ENCODE results near the gene ODF2.
"Not testable (repeated sequence)": the region's sequence is repeated elsewhere in the genome, so short reads cannot be mapped to it uniquely, and the experiment has no call there.

The ODF2 gene

DNA sequence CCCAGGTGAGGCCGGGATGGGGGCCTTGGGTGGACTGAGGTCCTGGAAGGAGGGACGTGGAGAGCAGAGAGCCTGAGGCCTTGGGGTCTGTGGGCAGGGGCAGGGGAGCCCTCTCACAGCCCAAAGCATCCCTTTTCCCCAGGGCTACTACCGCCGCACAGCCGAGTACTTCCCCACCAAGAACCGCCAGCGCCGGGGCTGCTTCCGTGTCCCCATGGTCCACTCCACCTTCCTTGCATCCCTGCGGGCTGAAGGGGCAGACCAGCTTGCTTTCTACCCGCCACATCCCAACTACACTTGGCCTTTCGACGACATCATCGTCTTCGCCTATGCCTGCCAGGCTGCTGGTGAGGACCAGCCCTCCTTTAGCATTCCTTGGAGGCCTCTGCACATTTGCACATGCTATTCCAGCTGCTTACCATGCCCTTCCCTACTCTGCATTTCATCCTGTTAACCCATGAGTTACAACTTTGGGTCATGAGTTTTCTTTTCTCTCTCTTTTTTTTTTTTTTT, 31.5 kb upstream of the ODF2 start:
- no peak for DNase-seq

DNA sequence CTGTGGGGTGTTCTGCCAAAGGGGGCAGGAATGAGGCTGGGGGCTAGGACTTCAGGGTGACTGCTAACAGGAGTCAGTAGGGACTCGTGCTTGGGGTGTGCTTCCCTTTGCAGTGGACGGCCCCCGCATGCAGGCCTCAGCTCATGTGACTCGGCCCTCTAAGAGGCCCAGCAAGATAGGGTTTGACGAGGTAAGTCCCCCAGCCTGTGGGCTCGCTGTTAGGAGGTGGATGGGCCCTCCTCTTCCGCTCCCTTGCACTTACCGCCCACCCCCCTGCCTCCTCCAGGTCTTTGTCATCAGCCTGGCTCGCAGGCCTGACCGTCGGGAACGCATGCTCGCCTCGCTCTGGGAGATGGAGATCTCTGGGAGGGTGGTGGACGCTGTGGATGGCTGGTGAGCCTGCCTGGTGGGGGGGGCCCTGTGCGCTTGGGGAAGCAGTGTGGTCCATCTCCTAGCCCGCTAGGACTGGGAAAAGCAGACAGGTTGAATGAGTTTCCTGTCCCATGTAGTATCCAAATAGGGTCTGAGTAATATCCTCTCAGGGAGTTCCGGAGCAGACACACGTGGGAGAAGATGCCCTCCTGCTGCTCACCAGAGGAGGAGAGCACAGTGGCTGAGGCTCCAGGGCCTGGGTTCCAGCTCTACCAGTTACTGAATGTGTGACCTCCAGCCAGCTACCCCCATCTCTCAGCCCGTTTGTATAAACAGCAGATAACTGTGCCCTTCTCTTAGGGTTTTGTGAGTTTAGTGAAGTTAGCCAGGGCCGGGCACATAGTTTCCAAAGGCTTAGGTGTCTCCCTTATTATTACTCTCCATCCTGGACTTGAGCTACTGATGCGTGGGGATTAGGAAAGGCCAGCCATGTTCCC, 26.9 kb upstream of the ODF2 start:
- no peak for DNase-seq

DNA sequence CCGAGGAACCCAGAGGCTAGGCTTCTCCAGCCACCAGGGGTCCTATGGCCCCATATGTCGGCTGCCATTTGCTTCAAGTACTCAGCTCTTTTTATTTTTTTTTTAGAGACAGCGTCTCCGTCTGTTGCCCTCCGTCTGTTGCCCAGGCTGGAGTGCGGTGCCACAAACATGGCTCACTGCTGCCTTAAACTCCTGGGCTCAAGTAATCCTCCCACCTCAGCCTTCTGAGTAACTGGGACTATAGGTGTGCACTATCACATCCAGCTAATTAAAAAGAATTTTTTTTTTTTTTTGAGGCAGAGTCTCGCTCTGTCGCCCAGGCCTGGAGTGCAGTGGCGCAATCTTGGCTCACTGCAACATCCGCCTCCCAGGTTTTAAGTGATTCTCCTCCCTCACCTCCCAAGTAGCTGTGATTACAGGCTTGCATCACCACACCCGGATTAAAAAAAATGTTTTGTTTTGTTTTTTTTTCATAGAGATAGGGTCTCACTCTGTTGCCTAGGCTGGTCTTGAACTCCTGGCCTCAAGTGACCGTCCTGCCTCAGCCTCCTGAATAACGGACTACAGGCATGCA, 26.2 kb upstream of the ODF2 start:
- DNase-seq: no peak

DNA sequence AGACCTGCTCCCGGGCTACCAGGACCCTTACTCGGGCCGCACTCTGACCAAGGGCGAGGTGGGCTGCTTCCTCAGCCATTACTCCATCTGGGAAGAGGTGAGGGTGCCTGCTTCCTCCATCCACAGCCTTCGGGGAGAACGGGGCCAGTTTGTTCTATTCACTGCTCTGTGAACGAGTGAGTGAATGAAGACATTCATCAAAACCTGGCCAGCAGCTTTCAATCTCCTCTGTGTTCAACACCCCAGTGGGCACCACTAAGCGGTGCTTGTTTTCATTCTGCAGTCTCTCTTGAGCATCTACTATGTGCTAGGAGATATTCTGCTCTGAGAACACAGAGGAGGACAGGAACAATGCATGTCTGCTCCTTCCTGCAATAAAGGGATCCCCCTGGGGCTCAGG, 24.6 kb upstream of the ODF2 start:
- DNase-seq: no peak

DNA sequence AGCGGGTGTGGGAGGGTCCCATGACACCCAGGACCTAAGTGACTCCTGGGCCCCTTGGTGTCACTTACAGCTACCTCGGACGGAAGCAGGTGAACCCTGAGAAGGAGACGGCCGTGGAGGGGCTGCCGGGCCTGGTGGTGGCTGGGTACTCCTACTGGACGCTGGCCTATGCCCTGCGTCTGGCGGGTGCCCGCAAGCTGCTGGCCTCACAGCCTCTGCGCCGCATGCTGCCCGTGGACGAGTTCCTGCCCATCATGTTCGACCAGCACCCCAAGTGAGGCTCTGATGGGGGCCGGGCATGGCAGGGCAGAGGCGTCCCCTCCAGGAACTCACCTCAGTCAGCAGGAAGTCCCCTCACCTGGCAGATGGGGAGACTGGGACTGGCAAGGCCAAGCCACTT, 21.5 kb upstream of the ODF2 start:
- DNase-seq: no peak

DNA sequence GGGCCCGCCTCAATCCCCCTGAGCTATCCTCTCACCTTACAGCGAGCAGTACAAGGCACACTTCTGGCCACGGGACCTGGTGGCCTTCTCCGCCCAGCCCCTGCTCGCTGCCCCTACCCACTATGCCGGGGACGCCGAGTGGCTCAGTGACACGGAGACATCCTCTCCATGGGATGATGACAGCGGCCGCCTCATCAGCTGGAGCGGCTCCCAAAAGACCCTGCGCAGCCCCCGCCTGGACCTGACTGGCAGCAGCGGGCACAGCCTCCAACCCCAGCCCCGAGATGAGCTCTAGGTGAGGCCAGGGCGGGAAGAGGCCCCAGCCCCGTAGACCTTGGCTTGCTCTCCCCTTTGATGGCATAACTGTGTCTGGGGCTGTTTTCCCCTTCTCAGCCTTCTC, 20.2 kb upstream of the ODF2 start:
- DNase-seq: no peak

DNA sequence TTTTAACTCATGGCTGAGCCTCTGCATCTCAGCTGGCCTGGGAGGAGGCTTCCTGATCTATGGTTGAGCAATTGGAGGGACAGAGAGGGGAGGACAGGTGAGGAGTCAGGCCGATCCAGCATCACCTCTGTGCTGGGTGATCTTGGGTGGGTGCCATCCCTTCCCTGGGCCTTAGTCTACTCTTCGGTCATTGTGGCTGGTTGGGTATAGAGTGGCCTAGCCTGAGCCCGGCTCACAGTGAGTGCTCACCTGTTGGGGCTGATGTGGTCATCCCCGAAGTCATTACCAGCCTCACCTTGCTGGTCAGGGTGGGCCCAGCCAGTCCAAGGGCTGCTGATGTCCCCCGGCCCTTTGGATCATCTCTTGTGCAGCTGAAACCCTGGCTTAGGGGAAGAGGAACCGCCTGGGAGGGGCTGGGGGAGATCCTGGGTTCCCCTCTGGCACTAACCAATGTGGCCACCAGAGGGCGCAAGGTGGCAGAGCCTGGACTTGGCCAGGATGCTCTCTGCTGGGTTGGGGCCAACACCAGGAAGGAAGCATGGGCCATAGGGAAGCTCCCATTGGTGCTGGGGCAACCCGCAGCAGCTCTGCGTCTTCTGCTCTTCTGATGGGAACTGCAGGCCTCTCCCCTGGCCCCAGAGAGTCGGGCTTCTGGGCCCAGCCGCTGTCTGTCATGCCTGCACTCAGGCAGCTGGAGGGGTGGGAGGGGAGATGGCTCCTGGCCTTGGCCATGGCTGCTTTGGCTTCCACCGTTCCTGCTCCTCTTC, 17.3 kb upstream of the ODF2 start:
- DNase-seq: peak; percentile 90

DNA sequence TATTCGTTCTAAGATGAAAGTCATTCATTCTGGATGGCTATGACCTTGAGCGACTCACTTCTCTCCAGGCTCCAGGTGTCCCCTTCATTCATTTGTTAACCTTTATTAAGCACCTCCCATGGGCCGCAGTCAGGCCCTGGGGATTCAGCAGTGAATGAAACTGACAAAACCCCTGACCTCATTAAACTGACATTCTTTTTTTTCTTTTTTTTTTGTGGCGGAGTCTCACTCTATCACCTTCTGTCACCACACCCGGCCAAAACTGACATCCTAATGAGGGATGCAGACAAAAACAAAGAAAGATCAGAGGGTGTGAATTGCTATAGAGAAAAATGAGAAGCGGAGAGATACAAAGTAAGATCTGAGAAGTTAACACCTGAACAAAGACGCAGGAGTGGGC, 16.5 kb upstream of the ODF2 start:
- no peak for DNase-seq

DNA sequence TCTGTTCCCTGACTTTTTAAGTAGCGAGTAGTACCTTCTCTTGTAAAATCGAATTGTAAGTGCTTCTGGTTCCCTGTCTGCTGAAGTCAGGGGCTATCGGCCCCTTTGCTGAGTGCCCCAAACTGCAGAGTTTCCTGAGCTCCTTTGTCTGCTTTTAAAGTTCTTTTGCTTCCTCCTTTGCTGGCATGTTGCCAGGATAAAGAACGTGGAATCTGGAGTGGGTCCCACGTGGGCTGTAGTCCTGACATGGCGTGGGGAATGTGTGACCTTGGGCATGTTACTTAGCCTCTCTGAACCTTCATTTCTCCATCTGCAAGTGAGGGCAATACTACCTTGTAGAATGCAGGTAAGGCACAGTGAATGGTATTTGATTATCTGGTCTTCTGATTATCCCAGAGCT, 13.7 kb upstream of the ODF2 start:
- no peak for DNase-seq

DNA sequence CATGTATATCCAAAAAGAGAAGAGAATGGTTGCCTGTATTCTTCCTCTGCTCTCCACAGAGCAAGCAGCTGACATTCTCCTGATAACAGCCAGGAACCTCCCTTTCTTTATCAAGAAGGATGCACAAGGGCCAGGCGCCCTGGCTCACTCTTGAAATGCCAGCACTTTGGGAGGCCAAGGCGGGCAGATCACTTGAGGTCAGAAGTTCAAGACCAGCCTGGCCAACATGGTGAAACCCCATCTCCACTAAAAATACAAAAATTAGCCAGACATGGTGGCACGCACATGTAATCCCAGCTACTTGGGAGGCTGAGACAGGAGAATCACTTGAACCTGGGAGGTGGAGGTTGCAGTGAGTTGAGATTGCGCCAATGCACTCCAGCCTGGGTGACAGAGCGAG, 9.3 kb upstream of the ODF2 start:
- not testable (repeated sequence) for DNase-seq

DNA sequence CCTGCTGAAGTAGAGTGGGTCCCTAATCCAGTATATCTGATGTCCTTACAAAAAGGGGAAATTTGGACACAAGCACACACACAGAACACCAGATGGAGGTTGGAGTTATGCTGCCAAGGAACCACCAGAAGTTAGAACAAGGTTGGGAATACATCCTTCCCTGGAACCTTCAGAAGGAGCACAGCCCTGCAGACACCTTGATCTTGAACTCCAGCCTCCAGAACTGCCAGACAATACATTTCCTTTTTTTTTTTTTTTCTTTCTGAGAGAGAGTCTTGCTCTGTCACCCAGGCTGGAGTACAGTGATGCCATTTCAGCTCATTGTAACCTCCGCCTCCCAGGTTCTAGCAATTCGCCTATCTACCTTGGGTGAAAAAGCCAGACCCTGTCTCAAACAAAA, 7.1 kb upstream of the ODF2 start:
- DNase-seq: no peak

DNA sequence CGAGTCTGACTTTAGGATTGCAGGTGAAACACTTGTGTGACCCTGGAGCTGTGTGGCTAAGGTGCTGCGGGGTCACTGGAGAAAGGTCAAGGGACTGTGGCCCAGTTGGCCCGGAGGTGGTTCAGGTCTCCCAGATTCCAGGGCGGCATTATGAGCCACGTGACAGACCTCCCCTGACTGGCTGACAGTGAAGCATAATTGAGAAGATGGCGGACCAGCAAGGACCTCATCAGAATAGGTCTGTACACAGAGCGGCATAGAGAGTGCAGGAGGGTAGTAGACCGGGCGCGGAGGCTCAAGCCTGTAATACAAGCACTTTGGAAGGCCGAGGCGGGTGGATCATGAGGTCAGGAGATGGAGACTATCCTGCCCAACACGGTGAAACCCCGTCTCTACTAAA, 815 bp upstream of the ODF2 start:
- DNase-seq: no peak

DNA sequence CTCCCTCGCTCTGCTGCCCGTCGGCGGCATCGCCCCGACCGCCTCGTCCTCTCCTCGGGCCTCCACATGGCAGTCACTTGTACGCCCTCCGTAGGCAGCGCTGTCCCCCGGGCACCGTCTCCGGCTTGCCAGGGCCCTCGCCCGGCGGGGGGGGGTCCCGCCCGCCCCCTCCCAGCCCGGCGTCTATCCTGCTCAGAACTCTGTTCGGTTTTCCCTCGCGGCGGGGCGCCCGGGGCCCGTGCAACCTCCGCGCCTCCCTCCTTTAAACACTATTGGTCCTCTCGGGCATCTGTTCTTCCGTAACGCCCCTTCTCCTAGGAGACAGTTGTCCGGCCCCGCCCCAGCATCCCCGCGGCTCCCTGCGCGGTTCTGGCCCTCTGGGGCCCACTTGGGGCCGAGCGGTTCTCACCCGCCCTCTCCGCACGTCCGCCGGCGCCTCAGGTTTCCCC, 831 bp downstream of the ODF2 start:
- peak; percentile 86 for DNase-seq

DNA sequence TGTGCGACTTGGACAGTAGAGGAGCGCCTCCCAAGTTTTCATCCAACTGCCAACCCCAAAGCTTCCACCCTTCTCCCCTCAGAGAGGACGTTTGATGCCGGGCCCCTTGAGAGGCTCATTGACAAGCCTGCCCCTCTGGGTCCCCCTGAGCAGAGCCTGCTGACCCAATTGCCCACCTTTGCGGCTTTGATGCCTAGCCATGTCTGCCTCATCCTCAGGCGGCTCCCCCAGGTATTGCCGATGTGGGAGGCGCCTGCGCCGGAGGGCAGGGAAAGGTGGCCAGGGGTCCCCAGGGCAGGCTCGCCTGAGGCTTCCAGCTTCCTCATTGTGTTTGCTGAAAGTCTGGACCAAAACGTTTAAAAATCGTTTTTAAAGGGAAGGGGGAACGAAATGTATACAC, 1.4 kb downstream of the ODF2 start:
- no peak for DNase-seq

DNA sequence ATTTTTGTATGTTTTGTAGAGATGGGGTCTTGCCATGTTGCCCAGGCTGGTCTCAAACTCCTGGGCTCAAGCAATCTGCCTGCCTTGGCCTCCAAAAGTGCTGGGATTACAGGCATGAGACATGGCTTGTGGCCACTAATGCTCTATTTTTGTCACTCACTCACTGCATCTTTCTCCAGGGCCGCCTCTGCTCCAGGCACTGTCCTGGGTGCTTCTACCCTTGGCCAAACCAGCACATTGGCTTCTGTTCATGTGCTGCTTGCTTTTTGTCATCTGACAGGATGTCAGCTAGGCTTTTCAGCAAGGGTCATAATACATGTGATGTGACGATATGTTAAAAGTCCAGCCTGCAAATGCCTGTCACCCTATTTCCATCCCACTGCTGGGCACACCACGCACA, 3.2 kb downstream of the ODF2 start:
- DNase-seq: no peak

DNA sequence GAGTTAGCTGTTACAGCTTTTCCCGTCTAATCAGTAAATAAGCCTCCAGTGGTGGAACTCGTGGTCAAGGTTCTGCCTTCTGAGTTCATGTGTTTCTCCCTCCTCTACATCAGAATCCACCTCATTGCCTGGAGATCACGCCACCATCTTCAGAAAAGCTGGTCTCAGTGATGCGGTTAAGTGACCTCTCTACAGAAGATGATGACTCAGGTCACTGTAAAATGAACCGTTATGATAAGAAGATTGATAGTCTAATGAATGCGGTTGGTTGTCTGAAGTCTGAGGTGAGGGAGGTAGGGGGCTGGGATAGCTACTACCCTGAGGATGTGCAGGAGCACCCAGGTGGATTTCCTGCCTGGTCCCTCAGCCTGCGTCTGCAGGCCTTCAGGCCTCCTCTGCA, 13.3 kb downstream of the ODF2 start:
- no peak for DNase-seq

DNA sequence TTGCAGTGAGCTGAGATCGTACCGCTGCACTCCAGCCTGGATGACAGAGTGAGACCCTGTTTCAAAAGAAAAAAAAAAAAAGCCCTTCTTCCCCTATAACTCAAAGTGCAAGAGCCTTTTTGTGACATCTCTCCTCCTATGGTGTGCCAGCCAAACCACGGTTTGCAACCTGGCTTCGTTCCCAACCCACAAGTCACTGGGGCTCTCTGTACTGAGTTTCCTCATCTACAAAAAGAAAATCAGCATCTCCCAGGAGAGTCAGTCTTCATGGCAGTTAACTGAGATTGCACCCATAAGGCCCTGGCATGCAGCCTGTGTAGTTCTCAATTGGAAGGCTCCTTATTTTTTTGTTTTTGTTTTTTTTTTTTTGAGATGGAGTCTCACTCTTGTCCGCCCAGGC, 14.8 kb downstream of the ODF2 start:
- no peak for DNase-seq

DNA sequence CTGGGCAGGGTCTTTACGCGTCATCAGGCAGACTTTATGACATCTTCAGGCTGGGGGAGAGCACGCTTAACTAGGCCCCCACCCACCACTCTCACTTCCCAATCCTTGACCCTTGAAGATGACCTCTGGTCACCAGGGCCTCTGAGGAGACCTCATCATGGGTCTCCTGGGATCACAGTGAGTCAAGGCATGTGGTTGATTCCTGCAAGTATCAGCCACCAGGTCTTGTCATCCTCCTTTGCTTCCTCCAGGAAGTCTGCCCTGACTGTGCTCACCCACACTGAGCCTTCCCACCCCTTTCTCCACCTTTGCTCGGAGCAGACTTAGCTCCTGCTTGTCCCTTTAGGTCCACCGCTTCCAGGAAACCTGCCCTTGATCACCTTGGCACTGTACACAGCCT, 17.3 kb downstream of the ODF2 start:
- DNase-seq: no peak

DNA sequence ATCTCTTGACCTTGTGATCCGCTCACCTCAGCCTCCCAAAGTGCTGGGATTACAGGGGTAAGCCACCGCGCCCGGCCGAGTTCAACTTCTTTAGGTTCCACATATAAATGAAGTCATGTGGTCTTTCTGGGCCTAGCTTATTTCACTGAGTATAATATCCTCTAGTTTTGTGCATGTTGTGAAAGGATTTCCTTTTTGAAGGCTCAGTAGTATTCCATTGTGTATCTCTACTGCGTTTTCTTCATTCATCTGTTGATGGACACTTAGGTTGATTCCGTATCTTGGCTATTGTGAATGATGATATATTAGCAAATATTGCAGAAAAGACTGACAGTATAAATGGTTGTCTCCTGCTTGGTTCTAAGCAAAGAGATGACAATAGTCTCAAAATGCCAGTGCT, 20.1 kb downstream of the ODF2 start:
- no peak for DNase-seq

DNA sequence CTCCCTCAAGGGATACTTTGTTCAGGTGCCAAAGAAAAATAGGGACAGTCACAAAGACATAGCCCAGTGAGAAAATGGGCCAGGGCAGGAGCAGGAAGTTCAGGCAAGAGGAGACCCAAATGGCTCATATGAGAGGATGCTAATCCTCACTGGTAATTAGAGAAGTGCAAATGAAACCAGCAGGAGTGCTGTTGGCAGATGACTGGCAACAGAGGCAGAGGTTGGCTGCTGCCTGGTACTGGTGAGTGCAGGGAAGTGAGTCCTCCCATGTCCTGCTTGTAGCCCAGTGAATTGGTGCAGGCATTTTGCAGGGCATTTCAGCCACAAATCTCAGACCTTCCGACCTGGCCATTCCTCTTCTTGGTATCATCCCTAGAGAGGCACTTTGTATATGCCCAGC, 23.5 kb downstream of the ODF2 start:
- no peak for DNase-seq

DNA sequence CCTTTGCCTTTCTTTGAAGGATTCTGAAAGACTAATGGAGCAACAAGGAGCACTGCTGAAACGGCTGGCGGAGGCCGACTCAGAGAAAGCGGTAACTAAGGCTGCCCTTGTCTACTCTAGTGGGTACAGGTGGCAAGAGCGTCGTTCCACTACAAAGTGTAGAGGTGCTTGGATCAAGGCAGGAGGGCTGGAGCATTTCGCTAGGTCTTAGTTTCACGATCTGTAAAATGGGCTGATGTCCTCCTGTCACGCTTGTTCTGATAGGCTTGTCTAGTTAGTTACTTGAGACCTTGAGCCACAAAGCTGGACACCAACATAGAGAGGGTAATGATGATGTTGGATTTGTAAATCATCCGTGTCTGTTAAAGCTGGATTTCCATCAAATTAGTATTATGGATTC, 25.8 kb downstream of the ODF2 start:
- DNase-seq: no peak

DNA sequence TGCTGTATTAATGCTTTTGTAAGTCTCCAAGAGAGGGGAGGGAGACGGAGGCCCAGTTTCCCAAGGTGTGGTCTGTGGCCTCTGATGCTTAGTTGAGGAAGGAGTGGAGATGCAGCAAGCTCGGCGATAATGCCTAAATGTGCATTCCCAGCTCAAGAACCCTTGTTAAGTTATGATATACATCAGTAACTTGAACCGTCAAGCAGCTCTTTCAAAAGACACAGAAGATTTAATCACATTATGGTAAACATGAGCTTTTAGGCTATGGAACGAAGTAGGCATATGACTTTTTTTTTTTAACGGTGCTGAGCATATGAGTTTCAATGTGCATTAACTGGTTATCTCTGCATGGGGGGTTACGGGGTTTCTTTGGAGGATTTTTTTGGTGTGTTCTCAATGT, 26.4 kb downstream of the ODF2 start:
- DNase-seq: no peak

DNA sequence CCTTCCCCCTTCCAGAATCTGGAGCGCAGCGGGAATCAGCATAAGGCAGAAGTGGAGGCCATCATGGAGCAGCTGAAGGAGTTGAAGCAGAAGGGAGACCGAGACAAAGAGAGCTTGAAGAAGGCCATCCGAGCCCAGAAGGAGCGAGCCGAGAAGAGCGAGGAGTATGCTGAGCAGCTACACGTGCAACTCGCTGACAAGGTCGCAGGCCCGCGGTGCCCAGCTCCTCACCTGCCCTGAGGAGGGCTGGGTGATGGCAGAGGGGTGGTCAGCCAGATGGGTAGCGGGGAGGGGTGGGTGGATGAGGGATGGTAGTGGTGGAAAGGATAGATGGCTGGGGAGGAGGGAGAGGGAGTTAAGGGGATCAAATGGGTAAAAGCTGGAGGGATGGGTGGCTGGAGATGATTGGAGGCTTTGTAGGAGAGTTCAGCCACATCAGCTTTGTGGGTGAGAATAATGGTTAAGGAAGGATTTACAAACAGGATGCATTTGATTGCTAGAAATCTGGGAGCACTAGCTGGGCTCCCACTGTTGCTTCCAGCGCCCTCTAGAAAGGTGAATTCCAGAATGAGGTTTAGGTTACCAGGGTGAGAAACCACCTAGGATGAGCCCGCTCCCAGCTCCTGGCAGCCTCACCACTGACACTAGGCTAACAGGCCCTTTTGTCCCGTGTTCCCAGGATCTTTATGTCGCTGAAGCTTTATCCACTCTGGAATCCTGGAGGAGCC, 29.0 kb downstream of the ODF2 start:
- DNase-seq: no peak
